ENCODE results near the gene GMCL1. TPM values are rescaled to one million over a fixed set of nuclear protein-coding genes. Genes with fewer than 3 reads are reported as not detected.
A peak's percentile ranks its signal among the peaks of the same experiment; 100 is the strongest.

The GMCL1 gene
- total RNA-seq, 1 donor from 2014 or later, result 10.4 TPM

DNA sequence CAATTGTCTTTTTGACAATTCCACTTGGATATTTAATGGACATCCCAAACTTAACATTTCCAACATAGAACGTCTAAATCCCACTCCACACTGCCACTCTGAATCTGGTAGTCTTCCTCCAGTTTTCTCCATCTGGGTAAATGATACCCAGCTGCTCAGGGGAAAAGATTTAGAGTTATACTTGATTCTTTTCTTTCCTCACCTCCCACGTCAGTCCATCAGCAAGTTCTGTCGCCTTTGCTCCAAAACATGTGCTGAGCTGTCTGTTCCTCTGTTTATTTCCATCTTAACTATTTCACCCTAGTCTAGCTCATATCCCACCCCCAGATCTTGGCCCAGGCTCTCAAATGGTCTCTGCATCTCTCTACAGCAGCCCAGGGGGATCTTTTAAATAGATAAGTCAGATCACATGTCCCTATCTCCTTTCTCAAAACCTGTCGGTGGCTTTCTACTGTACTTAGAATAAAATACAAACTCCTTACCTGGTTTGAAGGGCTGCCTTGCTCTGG is 43.4 kb upstream of the GMCL1 start:
- Histone ChIP-seq H3K36me3 (peaks cover 0 to 9% of the 10 kb centered on the region in 2 donors), H3K27ac (no peak overlapping the region), H3K27me3 (no peaks in the 10 kb centered on the region), H3K4me1 (peaks cover 4 to 10% of the 10 kb centered on the region in 2 donors), H3K9me3 (no peaks in the 10 kb centered on the region), H3K4me3 (no peak overlapping the region)
- intact Hi-C loops (cut with DNase I), result no loop called here
- TF ChIP-seq, protein P1, sequence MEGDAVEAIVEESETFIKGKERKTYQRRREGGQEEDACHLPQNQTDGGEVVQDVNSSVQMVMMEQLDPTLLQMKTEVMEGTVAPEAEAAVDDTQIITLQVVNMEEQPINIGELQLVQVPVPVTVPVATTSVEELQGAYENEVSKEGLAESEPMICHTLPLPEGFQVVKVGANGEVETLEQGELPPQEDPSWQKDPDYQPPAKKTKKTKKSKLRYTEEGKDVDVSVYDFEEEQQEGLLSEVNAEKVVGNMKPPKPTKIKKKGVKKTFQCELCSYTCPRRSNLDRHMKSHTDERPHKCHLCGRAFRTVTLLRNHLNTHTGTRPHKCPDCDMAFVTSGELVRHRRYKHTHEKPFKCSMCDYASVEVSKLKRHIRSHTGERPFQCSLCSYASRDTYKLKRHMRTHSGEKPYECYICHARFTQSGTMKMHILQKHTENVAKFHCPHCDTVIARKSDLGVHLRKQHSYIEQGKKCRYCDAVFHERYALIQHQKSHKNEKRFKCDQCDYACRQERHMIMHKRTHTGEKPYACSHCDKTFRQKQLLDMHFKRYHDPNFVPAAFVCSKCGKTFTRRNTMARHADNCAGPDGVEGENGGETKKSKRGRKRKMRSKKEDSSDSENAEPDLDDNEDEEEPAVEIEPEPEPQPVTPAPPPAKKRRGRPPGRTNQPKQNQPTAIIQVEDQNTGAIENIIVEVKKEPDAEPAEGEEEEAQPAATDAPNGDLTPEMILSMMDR (IDR thresholded peaks at IDR 0.05), result no peak
- no peak for DNase-seq (ENCODE audit: low spot score in 2 of 2)

DNA sequence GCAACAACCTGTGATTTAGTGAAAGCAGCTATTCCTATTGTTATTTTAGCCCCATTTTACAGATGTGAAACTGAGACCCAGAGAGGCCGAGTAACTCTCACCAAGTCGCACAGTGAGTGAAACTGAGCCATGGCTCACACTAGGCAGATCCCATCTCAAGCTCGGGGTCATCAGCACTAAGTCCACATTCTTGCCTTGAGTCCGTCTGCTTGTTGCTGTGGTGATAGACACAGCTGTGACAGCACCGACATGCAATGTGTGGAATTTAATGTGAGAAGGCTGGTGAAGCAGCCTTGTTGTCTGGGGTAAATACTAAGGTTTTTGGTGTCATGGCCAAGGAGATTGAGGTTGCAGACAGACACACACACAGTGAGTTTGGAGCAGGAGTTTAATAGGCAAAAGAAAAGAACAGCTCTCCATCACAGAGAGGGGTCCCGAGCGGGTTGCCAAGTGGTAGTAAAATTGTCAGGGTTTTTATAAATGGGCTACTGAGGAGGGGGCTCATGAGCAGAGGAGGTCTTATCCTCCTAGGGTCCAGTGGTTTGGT is 40.2 kb upstream of the GMCL1 start:
- intact Hi-C loops (cut with DNase I), result no loop called here
- peak overlapping the region in 1 of 2 donors; percentile 40 for H3K4me3 ChIP-seq
- H3K9me3 ChIP-seq, result no peaks in the 10 kb centered on the region
- no peaks in the 10 kb centered on the region for H3K27me3 ChIP-seq
- peaks cover 0 to 9% of the 10 kb centered on the region in 2 donors for H3K36me3 ChIP-seq
- peak in 1 of 2 donors; percentile 82 for DNase-seq (ENCODE audit: low spot score in 2 of 2)
- peak overlapping the region; percentile 85 to 88 for H3K27ac ChIP-seq
- TF ChIP-seq, protein P1 (IDR thresholded peaks at IDR 0.05), result no peak
- H3K4me1 ChIP-seq, result peaks cover 4 to 14% of the 10 kb centered on the region in 2 donors

DNA sequence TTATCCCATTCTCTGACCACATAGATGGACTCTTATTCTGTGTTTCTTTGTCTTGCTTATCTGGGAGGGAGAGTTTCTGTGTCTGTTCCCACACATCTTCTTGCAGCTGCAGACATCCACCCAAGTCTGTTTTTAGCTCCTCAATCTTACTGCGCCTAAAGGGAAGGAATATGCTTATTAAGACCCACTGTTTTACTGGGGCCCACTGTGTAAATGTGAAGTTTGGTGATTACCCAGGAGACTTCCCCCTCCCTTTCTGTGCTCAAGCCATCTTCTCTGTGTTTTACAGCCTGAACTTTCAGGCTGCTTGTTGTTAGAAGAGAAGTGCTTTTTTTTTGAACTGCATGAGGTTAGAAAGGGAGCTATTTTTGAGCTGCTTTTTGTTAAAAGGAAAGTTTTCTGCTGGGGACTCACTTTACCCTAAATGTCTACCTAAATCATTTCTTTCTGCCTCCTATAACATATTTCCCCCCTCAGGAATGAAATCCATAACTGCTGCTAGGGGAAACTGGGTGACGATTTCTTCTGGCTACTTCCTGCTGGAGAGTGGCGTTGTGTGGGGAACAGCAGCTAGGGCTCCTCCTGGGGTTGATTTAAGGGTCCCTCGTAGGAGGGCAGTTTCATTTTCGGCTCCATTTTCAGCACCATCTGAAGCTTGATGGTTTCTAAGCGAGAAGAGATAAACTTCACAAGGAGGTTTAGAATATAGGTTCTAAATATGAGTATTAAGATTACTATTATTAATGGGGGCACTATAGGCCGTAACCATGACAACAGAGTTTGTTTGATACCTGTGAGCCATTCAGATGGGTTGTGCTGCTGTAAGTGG is 39.5 kb upstream of the GMCL1 start:
- Histone ChIP-seq H3K36me3 (peaks cover 0 to 9% of the 10 kb centered on the region in 2 donors), H3K27me3 (no peaks in the 10 kb centered on the region), H3K27ac (peak overlapping the region; percentile 85 to 88), H3K9me3 (no peaks in the 10 kb centered on the region), H3K4me1 (peaks cover 4 to 14% of the 10 kb centered on the region in 2 donors), H3K4me3 (peak overlapping the region in 1 of 2 donors; percentile 40)
- intact Hi-C loops (cut with DNase I), result loop anchor here (2.0 kb wide), 1 partner anchor 47 kb away; the partner anchor contains the start of gene ANXA4
- DNase-seq (ENCODE audit: low spot score in 2 of 2), result no peak
- TF ChIP-seq, protein P1 (IDR thresholded peaks at IDR 0.05), result no peak

DNA sequence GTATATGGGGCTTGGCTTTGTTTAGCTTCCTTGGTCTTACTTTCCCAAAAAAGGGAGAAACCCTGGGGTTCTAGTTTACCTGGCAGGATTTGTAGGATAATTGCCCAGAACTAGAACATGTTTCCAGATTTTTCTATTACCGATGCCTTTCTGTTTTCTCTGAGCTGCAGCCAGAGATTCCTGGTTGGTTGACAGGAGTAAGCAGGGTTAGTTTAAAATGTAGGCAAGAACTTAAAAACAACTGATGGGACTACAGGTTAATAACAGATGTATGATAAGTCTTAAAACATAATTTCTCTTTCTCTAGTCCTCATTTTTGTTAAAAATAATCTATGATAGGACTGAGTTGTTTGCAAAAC is 38.9 kb upstream of the GMCL1 start:
- H3K9me3 ChIP-seq, result no peaks in the 10 kb centered on the region
- H3K36me3 ChIP-seq, result peaks cover 0 to 7% of the 10 kb centered on the region in 2 donors
- H3K4me3 ChIP-seq, result peak overlapping the region in 1 of 2 donors; percentile 40
- no peak for DNase-seq (ENCODE audit: low spot score in 2 of 2)
- H3K27ac ChIP-seq, result peak overlapping the region; percentile 85 to 88
- TF ChIP-seq, protein P1 (IDR thresholded peaks at IDR 0.05), result no peak
- intact Hi-C loops (cut with DNase I), result loop anchor here (2.0 kb wide), 1 partner anchor 48 kb away; the partner anchor contains the start of gene ANXA4
- H3K4me1 ChIP-seq, result peaks cover 4 to 14% of the 10 kb centered on the region in 2 donors
- H3K27me3 ChIP-seq, result no peaks in the 10 kb centered on the region

DNA sequence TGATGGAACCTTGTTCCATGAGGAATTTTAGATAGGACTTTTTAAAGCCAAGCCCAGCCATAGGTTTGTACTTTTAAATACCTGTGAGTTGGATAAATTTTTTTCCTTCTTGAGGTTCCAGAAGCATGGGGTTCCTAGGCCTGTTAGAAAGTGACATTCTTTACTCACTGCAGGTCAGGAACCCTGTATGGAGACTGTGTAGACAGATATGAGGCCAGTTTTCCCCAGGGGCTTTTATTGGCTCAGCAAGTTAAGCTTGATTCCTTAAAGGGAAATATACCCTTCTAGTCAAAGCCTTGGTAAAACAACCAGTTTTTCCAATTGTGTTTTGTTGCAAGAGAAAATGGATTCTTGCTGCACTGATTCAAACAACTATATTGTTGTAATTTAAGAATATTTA is 38.4 kb upstream of the GMCL1 start:
- intact Hi-C loops (cut with DNase I), result loop anchor here (2.0 kb wide), 1 partner anchor 48 kb away; the partner anchor contains the start of gene ANXA4
- TF ChIP-seq, protein P1 (IDR thresholded peaks at IDR 0.05), result no peak
- H3K36me3 ChIP-seq, result peaks cover 0 to 5% of the 10 kb centered on the region in 2 donors
- no peak overlapping the region for H3K4me3 ChIP-seq
- no peaks in the 10 kb centered on the region for H3K9me3 ChIP-seq
- H3K27ac ChIP-seq, result peak overlapping the region; percentile 85 to 88
- peaks cover 4 to 14% of the 10 kb centered on the region in 2 donors for H3K4me1 ChIP-seq
- no peaks in the 10 kb centered on the region for H3K27me3 ChIP-seq
- no peak for DNase-seq (ENCODE audit: low spot score in 2 of 2)

All from ascending aorta (tissue), 2 donors.